DMS53 treated with DMSO at 0.1 percent for 48 hours (cell line): ENCODE results near the gene FAM217A.

ENCODE experiments used
- DNase-seq: peaks from one replicate; lab custom pipeline; 2025; ENCODE audit not compliant: unreplicated experiment; lab: John Stamatoyannopoulos, UW

Gene FAM217A

DNA sequence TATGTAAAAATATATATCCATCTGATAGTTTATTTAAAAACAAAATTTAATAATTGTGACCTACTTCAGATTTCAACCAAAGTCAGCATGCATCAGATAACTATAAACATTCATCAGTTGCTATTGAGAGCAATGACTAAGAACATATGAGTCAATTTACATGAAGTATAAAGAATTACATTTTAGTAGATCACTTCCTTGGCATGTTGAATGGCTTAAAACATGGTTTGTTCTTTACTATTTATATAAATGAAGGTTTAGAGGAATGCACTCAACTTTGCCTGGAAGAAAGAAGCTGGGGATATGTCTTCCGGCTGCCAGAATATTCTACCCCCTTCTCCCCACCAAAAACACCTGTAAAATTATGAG lies 6.4 kb upstream of the FAM217A start:
- no peak for DNase-seq

DNA sequence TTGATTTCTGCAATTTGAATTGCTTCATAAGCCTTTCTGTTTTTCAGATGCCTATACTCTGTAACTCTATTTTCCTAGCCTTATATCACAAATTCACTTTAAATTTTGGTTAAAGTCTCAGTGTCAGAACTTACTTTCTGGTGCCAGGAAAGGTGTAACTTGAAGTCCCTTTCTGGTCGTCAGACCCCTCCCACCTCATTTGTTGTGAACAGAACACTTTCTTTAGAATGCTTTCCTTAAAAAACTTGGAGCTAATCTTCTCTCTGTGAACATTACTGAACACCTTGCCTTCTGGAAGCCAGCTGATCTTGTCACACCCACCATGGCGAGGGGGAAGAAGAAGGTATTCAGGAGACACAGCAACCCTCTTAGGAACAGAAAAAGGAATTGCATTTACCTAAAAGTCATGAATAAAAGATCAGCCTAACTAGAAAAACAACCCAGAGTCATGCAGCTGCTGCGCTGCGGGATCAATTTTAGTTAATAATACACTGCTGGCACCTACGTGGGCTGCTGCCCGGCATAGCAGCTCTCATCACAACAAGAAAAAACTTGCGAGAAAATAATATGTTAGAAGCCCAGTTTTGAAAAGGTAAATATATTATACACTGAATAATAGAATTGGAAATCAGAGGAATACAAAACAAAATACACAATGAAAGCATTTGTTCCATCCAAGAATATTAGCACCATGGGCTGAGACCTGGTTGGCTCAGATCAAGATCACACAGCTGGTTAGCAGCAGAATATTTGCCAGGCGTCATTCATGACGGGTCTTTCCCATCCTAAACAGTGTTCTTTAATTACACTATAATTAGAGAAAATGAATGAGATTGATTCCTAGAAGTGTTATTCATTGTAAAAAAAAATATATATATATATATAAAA lies 5.8 kb upstream of the FAM217A start:
- DNase-seq = no peak

DNA sequence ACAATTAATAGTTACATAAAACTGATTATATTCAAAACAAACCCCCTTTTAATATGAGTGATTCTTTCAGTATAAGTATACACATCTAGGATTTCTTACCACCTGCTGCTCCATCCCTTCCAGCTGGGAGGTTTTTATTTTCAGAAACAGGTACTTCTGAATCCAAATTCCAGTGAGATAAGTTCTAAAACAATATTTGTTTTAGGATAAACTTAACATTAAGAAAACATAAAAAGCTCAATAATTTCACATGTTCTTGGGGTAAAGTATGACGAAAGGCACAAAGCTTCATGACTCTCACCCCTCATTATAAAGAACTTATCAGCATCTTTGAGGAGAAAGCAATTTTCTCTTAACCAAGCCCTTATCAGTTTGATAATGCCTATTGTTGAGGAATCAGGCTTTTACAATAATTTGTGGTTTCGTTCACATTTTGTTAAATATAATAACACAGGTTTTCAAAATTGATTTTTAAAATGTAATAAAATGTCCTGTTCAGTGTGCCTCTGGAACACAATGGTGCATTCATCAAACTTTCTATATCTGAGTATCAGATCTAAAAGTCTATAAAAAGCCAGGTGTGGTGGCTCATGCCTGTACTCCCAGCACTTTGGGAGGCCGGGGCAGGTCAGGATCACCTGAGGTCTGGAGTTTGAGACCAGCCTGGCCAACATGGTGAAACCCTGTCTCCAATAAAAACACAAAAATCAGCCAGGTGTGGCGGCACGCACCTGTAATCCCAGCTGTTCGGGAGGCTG lies 4.3 kb downstream of the FAM217A start:
- no peak for DNase-seq

DNA sequence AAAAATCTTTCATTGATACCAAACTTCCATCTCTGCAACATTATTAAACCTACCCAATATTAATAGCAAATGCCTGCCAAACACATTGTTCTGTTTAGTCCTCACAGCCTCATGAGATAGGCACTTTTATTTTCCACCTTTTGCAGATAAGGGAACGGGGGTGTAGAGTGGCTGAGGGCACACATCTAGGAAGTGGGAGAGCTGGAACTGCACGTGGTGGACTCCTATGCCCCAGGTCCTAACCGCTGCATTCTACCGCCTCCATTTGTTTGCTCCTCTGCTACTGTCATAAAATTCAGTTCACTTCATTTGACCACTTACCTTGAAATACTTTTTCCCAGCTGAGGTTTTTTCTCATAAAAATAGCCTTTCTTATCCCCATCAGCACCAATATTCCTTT lies 7.6 kb downstream of the FAM217A start:
- no peak for DNase-seq

DNA sequence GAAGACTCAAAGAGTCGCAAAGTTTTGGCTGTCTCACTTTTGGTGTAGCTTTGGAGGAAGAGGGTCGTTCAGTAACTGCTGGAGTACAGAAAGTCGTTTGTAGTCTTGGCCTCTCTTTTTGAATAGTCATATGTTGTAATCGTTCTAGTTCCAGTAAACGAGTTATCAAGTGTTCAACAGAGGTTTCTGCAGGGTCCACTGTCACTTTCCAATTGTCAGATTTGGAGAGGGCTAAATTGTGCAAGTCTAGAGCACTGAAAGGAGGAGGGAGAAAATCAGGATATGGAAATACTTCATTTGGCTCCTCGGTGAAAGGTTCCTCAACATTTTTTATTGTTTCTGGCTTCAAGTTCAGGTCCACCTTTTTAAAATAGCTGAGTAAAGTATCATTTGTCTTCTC lies 9.7 kb downstream of the FAM217A start:
- DNase-seq = no peak

DNA sequence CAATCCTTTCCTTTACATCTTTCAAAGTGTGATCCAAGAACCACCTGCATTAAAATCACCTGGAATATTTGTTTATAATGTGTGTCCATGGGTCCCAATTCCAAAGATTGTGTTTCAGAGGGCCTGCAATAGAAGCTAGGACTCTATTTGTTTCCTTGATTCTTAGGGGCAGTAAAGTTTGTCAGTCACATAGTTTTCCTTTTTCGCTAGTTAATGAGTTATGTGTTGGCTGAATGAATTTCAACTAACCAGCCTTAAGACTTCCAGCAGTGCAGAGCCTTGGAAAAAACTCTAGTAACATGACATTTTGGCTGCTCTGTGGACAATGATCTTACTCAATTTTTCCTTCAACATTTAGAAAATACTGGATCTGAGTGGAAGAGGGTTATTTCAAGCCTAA lies 11.3 kb downstream of the FAM217A start:
- DNase-seq = no peak

DNA sequence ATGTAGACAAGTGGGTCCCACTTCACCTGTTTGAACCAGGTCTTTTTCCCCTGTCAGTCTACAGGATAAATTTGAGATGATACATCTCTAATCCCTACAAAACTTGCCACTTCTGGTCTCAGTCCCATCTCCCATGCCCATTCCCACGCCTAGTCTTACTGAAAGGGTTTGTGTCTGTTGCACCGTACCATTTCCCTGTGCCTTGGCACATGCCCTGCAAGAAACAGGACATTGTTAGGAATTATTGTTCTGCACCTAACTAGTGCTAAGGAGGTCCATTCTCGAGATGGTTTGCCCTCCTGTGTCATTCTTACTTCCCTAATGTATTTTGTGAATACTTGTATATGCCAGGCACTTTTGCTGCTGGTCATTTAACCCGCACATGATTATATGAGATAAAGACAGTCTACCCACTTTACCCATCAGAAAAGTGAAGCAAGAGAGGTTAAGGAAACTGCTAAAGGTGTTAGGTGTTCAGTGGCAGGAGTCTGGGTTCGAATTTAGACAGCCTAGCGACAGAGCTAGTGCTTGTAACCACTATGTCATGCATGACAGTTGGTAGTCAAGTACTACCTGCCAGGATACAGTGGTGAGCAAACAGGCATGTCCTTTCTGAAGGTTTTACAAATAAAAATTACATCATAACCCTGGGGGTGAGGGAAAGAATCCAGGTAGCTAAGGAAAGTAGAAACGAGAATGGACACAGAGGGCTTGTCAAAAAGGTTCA lies 12.7 kb downstream of the FAM217A start:
- DNase-seq = peak; percentile 70

DNA sequence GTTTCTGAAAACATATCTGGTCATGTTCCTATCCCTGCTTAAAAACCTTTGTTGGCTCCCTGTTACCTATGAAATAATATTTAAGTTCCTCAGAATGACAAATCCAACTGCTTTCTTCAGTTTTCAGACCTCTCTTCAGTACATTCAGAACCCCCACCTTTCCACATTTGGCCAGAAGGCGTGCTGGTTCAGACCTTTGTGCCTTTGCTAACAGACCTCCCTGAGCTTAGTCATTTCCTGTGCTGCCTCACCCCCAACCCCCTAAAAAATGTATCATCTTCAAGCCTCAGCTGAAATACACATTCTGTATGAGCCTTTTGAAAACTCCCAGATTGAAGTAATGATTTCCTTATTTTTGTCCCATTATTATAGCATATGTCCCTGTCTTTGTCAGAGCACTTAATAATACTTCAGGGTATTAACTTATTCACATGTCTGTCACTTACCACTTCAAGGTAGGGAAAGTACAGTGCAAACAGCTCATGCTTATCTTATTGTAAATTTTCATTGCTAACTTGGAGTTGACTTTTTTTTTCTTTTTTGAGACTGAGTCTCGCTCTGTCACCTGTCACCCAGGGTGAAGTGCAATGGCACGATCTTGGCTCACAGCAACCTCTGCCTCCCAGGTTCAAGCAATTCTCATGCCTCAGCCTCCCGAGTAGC lies 19.7 kb downstream of the FAM217A start:
- DNase-seq = no peak

DNA sequence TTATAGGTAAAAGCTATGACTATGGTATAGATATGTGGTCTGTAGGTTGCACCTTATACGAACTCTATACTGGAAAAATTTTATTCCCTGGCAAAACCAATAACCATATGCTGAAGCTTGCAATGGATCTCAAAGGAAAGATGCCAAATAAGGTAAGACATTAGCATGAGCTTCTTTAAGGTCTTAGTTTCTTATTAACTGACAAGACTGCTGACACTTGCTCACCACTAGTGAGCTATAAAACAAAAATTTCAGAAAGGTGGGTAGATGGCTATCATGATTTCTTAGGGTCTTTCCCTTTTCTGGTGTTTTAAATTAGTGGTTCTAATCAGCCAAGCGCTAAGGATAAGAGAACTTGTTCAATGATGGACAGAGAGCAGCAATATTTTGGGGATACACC lies 21.9 kb downstream of the FAM217A start:
- DNase-seq = no peak

DNA sequence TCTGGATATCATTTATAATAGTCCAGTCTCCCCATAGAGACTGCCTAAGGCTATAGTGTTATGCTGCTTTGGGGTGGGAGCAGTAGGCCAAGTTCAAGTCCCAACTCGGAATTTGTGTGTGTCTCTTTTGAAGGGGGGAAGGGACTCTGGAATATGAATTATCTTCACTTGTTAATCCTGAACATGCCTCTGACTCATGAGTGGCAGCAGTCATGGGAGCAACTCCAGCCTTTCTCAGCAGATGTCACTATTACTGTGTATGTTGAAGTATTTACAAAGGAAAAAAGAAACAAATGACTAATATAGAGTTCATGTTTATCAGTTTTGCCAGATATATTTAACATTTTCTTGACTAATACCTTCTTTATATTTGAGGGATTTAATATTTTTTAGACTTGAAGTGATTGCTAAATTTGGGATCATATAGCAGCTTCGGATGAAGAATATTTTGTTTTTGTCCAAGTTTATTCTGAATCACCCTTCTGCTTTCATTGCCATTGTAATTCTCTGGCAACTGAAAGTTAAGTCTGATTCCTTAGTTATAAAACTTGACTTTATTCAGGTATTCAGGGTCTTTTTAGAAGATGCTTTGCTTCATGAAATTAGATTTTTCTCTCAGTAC lies 23.4 kb downstream of the FAM217A start:
- DNase-seq = peak; percentile 59

DNA sequence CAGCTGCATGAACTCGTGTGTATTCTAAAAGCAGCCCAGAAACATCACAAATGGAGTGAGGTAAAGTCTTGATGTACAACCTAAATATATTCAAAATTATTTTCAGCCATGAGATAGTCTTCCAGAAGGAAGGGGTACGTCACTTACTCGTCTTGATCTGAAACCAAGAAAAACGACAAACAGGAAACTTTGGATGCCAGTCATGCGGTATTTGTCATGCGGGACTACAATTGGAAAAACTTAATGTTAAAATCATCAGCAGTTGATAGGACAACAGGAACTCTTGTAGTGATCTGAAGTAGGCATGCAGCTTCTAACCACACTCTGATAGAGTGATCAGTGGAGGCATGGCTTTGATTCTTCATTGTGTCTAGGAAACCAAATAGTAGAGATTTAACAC lies 29.7 kb downstream of the FAM217A start:
- DNase-seq = no peak

DNA sequence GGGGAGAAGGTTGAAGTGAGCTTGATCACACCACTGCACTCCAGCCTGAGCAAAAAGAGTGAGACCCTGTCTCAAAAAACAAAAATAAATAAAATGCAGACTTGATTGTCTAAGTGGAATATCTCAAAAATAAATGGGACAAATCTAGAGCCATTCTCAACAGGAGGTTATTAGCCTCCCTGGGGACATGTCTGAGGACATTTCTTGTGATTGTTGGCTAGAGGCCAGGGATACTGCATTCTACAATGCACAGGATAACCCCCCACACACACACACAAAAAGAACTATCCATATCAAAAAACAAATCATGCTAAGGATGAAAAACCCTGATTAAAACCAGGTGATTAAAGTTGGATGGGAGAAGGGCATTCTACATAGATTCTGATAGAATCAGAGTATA lies 37.5 kb downstream of the FAM217A start:
- no peak for DNase-seq

DNA sequence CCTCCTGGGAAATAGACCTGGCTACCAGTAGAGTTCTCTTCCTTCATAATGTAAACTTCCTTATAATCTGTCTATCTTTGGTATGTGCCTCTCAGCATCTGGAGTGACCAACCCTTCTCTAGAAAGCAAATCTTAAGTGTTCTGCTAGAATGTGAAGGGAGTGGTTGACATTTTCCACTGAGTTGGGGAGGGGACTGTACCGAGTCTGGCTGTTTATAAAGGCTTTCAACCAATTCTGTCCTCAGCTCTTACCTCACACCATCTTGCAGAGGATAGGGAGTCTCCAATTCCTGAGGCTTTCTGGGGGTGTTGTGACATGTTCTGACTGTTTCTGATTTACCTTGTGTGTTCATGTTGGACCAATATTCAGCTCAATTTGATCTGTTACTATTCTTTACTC lies 39.6 kb downstream of the FAM217A start:
- no peak for DNase-seq

DNA sequence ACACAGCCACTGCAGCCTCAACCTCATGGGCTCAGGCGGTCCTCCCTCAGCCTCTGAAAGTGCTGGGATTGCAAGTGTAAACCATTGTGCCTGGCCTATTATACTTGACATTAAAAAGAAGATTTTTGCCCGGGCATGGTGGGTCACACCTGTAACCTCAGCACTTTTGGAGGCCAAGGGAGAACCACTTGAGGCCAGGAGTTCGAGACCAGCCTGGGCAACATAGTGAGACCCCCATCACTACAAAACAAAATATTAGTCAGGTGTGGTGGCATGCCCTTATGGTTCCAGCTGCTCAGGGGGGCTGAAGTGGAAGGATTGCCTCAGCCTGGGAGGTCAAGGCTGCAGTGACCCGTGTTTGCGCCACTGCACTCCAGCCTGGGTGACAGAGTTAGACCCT lies 42.4 kb downstream of the FAM217A start:
- DNase-seq = no peak

DNA sequence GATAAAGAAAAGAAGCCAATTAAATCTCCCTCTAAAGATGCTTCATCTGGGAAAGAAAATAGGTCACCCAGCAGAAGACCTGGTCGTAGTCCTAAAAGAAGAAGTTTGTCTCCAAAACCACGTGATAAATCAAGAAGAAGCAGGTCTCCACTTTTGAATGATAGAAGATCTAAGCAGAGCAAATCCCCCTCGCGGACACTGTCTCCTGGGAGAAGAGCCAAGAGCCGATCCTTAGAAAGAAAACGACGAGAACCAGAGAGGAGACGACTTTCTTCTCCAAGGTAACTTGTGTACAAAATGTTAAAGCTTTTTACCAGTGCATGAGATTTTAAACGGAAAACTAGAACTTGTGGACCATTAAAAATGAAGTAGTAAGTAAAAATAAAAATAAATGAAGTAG lies 46.5 kb downstream of the FAM217A start:
- DNase-seq = no peak

DNA sequence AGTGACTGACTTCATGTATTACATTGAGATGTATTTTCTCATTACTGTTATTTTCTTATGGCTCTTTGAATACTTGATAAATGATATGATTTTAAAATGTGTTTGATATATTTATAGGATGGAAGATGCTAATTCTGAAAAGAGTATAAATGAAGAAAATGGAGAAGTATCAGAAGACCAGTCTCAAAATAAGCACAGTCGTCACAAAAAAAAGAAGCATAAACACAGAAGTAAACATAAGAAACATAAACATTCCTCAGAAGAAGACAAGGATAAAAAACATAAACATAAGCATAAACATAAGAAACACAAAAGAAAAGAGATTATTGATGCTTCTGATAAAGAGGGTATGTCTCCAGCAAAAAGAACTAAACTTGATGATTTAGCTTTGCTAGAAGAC lies 47.5 kb downstream of the FAM217A start:
- DNase-seq = no peak

DNA sequence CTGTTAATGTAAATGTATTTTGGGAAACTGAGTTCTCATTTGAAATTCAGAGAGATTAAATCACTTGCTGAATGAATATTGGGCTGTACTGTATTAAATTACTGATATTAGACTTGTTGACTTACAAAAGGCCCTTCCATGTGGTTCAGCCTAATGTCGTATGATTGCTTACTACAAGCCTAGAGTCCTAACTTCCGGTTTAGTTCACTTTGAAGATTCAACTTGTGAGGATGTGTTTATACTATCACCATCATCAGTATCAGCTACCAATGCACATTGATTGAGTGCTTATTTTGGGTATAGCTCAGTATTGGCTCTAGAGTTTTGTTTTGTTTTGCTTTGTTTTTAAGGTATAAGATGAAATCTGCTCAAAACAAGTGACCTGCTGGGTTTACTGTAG lies 48.3 kb downstream of the FAM217A start:
- no peak for DNase-seq

DNA sequence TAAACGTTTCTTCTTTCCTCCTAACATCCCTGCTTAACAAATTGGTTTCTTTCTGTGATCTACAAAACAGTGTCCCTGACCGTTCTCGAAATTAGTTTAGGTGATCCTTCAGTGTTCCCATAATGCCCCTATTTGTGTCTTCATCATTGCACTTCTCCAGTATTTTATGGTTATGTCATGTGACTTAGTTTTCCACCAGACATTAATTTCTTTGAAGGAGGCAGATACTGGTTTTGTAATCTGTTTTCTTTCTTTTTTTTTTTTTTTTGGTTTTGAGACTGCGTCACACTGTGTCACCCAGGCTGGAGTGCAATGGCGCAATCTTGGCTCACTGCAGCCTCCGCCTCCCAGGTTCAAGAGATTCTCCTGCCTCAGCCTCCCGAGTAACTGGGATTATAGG lies 49.2 kb downstream of the FAM217A start:
- no peak for DNase-seq

DNA sequence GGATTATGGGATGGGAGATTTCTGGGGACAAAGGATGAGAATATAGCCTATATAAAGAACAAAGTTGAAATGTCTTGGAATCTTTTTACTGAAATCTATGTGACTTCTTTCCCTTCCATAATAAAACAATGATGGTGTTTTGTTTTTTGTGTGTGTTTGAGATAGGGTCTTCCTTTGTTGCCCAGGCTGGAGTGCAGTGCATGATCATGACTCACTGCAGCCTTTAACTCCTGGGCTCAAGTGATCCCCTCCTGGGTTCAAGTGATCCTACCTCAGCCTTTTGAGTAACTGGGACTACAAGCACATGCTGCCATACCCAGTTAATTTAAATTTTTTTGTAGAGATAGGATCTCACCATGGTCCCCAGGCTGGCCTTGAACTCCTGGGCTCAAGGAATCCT lies 50.9 kb downstream of the FAM217A start:
- no peak for DNase-seq

DNA sequence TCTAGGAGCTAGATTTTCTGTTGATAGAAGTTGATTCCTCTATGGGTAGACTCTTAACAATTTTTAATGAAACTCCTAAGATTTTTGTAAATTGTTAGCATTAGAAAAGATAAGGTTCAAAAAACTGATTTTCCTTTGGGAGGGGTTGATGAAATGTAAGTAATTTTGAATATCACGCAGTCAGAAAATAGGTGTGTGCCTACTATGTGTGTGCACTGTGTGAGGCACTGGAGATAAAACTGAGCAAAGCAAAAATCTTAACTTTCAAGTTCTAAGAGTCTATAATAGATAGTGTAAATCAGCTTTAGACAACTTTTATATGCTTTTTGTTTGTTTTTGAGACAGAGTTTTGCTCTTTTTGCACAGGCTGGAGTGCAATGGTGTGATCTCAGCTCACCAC lies 53.3 kb downstream of the FAM217A start:
- no peak for DNase-seq

DNA sequence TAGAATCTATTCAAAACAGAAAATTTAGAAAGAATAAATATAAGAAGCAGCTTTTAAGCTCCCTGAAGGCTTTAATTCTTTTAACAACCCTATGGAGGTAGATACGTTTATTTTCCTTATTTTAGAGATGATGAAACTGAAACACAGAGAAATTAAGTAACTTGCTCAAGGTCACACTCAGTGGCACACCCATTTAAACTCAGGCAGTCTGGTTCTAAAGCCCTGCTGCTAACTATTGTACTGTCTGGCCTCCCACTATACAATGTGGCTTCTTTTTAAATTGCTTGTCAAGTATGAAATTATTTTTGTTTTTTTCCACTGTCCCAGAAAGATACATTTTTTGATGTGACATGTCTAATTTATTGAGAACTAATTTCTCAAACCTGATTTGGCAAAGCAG lies 55.7 kb downstream of the FAM217A start:
- no peak for DNase-seq
